Ovary (tissue), 9 donors: ENCODE measurements around the gene SPATA13. TPM values are rescaled to one million over a fixed set of nuclear protein-coding genes. Genes with fewer than 3 reads are reported as not detected.
"Not testable (repeated sequence)": the region's sequence is repeated elsewhere in the genome, so short reads cannot be mapped to it uniquely, and the experiment has no call there.

Source experiments
- DNase-seq, 5 donors: peaks; one replicate each; pipeline ENCODE4 v3.0.0-alpha.2; 2019 to 2020
- H3K27ac ChIP-seq, 2 donors: fragments of 200-600 bp; one replicate each; pipeline versions ENCODE4 v1.5.1 to v1.8.0; 2019 to 2022
- H3K27me3 ChIP-seq: fragments of 200-600 bp; one replicate; pipeline ENCODE4 v1.8.0; 2022
- H3K36me3 ChIP-seq: fragments of 200-600 bp; sonication (generic); one replicate; pipeline ENCODE4 v1.5.1; 2019
- H3K4me1 ChIP-seq: one replicate; pipeline ENCODE4 v1.8.1; 2013; ENCODE audit warnings: mild to moderate bottlenecking, moderate library complexity; ENCODE audit not compliant: insufficient read depth
- H3K4me3 ChIP-seq: fragments of 200-600 bp; sonication (generic); one replicate; pipeline ENCODE4 v1.5.1; 2017
- H3K9me3 ChIP-seq, 2 donors: fragments of 200-600 bp in 1 of 2; sonication (generic) in 1 of 2; one replicate each; pipeline versions ENCODE4 v1.5.1 to v1.8.1; 2013 to 2019; ENCODE audit warnings: mild to moderate bottlenecking in 1 of 2, moderate library complexity in 1 of 2
- EP300 ChIP-seq: sonication (generic); formaldehyde crosslinking; IDR thresholded peaks from one replicate; pipeline ENCODE4 v1.6.1; 2017; ENCODE audit warnings: antibody characterized with exemption
- POLR2A ChIP-seq: fragments of 450-650 bp; IDR thresholded peaks from one replicate; pipeline ENCODE4 v1.6.1; 2017; ENCODE audit warnings: antibody characterized with exemption, mild to moderate bottlenecking, moderate library complexity
- WGBS, 3 donors: extraction: QIAGEN DNeasy Blood & Tissue Kit in 1 of 3; methylation state at CpG; one replicate each; pipeline versions ENCODE4 v1.1.5 to v1.1.7; 2013 to 2017; 5-methylcytosine and 5-hydroxymethylcytosine counted together
- intact Hi-C, 4 donors: fragments of 100-400 bp; cut with DNase I; formaldehyde crosslinking; loops; one replicate each; pipeline versions ENCODE4 v1.11.0 to v1.15.1; 2022 to 2023
- polyA plus RNA-seq, 2 donors: library from polyadenylated mRNA; stranded (reverse); fragments of 200-250 nt in 1 of 2; fragments of 350-450 nt in 1 of 2; fragmentation: Illumina TruSeq in 1 of 2; extraction: RNeasy Lipid Tissue Mini Kit (QIAGEN cat#74804) in 1 of 2; gene quantifications; one replicate each; pipeline ENCODE4 v1.2.3, GENCODE V29; 2013 to 2014
- total RNA-seq, 7 donors: library from RNA; depleted of rRNA in 2 of 7; stranded (reverse); fragments of >200 nt in 2 of 7; fragmentation: NEBNext Ultra II Directional in 3 of 7; extraction: Animal tissue kit (Norgen Biotek cat#: 25700) in 3 of 7; gene quantifications; one replicate each; pipeline versions ENCODE4 v1.1.0 to v1.2.4, GENCODE V29; 2016 to 2023
- TF ChIP-seq, protein P1 (sequence below), 3 donors: fragments of 450-650 bp in 2 of 3; fragments of 200-600 bp in 1 of 3; IDR thresholded peaks; one replicate each; pipeline versions ENCODE4 v1.5.1 to v1.8.0; 2016 to 2022; ENCODE audit warnings: antibody characterized with exemption in 3 of 3, mild to moderate bottlenecking in 1 of 3
- donor health status: DM: no; HTN: no; CAD: no; lungs with moderate emphysema.
- donor health status: DM: no; HTN: no; CAD: no.
- donor health status: Bipolar disorder and iron deficiency.
- donor health status: DM: yes; HTN: yes; CAD: no.
- donor health status: DM: no; HTN: no; CAD: no.
- donor health status: DM: yes; HTN: yes; CAD: no.

Gene SPATA13
- total and polyA plus RNA-seq, 9 donors: 11.1 to 60.3 (median 30.0) TPM

DNA sequence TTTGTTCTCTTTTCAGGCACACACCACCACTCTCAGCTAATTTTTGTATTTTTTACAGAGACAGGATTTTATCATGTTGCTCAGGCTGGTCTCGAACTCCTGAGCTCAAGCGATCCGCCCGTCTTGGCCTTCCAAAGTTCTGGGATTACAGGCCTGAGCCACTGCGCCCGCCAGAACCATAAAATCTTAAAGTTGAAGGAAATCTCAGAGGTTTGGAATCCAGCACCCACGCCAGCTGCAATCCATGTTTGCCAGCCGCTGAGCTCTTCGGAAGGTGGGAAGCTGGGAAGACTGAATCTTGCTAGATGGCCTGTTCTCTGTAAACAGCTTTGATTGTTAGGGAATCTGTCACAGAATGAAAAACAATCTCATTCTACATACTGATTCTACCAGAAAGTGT, 38.5 kb downstream of the SPATA13 start:
- no peak for DNase-seq
- Histone ChIP-seq H3K36me3 (no peaks in the 10 kb centered on the region), H3K27ac (no peak overlapping the region), H3K4me1 (peaks cover 4% of the 10 kb centered on the region), H3K9me3 (no peaks in the 10 kb centered on the region), H3K27me3 (no peaks in the 10 kb centered on the region), H3K4me3 (no peak overlapping the region)
- 68 to 89% (median 89%) methylated on average over 9 of the region's 9 CpGs for WGBS, 3 donors
- TF ChIP-seq POLR2A: no peak
- TF ChIP-seq, protein P1, sequence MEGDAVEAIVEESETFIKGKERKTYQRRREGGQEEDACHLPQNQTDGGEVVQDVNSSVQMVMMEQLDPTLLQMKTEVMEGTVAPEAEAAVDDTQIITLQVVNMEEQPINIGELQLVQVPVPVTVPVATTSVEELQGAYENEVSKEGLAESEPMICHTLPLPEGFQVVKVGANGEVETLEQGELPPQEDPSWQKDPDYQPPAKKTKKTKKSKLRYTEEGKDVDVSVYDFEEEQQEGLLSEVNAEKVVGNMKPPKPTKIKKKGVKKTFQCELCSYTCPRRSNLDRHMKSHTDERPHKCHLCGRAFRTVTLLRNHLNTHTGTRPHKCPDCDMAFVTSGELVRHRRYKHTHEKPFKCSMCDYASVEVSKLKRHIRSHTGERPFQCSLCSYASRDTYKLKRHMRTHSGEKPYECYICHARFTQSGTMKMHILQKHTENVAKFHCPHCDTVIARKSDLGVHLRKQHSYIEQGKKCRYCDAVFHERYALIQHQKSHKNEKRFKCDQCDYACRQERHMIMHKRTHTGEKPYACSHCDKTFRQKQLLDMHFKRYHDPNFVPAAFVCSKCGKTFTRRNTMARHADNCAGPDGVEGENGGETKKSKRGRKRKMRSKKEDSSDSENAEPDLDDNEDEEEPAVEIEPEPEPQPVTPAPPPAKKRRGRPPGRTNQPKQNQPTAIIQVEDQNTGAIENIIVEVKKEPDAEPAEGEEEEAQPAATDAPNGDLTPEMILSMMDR (IDR thresholded peaks at IDR 0.05): no peak
- intact Hi-C loops: no loop called here

GRCh38 chr13:24202215-24202614, 41.7 kb downstream of the SPATA13 start:
- Histone ChIP-seq H3K4me3 (no peak overlapping the region), H3K9me3 (no peaks in the 10 kb centered on the region), H3K36me3 (no peaks in the 10 kb centered on the region), H3K27ac (no peak overlapping the region), H3K27me3 (no peaks in the 10 kb centered on the region), H3K4me1 (peaks cover 4% of the 10 kb centered on the region)
- WGBS, 3 donors: 92% methylated on average over 7 of the region's 7 CpGs
- TF ChIP-seq EP300: no peak
- no peak for TF ChIP-seq POLR2A
- TF ChIP-seq, protein P1 (IDR thresholded peaks at IDR 0.05): no peak
- intact Hi-C loops: no loop called here
- DNase-seq: no peak

GRCh38 chr13:24203273-24203672, 42.8 kb downstream of the SPATA13 start:
- H3K9me3 ChIP-seq: no peaks in the 10 kb centered on the region
- 48 to 51% (median 49%) methylated on average over 3 of the region's 3 CpGs for WGBS, 3 donors
- DNase-seq: no peak
- H3K4me1 ChIP-seq: peaks cover 4% of the 10 kb centered on the region
- no peaks in the 10 kb centered on the region for H3K36me3 ChIP-seq
- intact Hi-C loops: no loop called here
- no peak overlapping the region for H3K27ac ChIP-seq
- TF ChIP-seq POLR2A: no peak
- TF ChIP-seq, protein P1 (IDR thresholded peaks at IDR 0.05): no peak
- no peak for TF ChIP-seq EP300
- H3K27me3 ChIP-seq: no peaks in the 10 kb centered on the region
- no peak overlapping the region for H3K4me3 ChIP-seq

GRCh38 chr13:24203811-24204210, 43.3 kb downstream of the SPATA13 start:
- Histone ChIP-seq H3K27ac (no peak overlapping the region), H3K4me3 (no peak overlapping the region), H3K36me3 (no peaks in the 10 kb centered on the region), H3K4me1 (peaks cover 5% of the 10 kb centered on the region), H3K9me3 (no peaks in the 10 kb centered on the region), H3K27me3 (no peaks in the 10 kb centered on the region)
- intact Hi-C loops: no loop called here
- no peak for TF ChIP-seq POLR2A
- no peak for TF ChIP-seq EP300
- TF ChIP-seq, protein P1 (IDR thresholded peaks at IDR 0.05): no peak
- no peak for DNase-seq
- WGBS, 3 donors: 2 to 36% (median 21%) methylated on average over 1 of the region's 1 CpG

- H3K4me3 ChIP-seq, DNase-seq, H3K36me3 ChIP-seq, intact Hi-C loops, H3K27ac ChIP-seq, H3K27me3 ChIP-seq, H3K4me1 ChIP-seq, H3K9me3 ChIP-seq: not testable (repeated sequence)
- WGBS, 3 donors: 91 to 100% (median 93%) methylated on average over 1 of the region's 1 CpG
These were observed 44.6 kb downstream of the SPATA13 start for GRCh38 chr13:24205076-24205475.
